Kidney (tissue), 14 donors: Measurements from ENCODE around the gene PFDN6. TPM values are rescaled to one million over a fixed set of nuclear protein-coding genes. Genes with fewer than 3 reads are reported as not detected.
A peak's percentile ranks its signal among the peaks of the same experiment; 100 is the strongest.

Experiments
- DNase-seq, 5 donors: peaks; one replicate each; pipeline ENCODE4 v3.0.0-alpha.2; 2013 to 2020
- FAIRE-seq: peaks from 2 replicates; lab custom pipeline; 2012; peaks lifted over from hg19 to GRCh38; lab: Jason Lieb, UNC
- H3K27ac ChIP-seq, 2 donors: one replicate each; pipeline ENCODE4 v1.7.0; 2013; ENCODE audit warnings: low read depth in 2 of 2, low read length in 2 of 2, inconsistent platforms in 1 of 2
- H3K27me3 ChIP-seq: one replicate; pipeline ENCODE4 v1.7.1; 2013; ENCODE audit warnings: low read length, inconsistent platforms; ENCODE audit not compliant: control insufficient read depth, insufficient read depth
- H3K36me3 ChIP-seq, 3 donors: one replicate each; pipeline versions ENCODE4 v1.7.0 to v1.7.1; 2013; ENCODE audit warnings: low read length in 3 of 3, control low read depth in 1 of 3, inconsistent platforms in 1 of 3; ENCODE audit not compliant: insufficient read depth in 3 of 3, control insufficient read depth in 2 of 3
- H3K4me1 ChIP-seq, 3 donors: one replicate each; pipeline versions ENCODE4 v1.7.0 to v1.7.1; 2013; ENCODE audit warnings: low read length in 3 of 3, inconsistent platforms in 1 of 3, low read depth in 1 of 3; ENCODE audit not compliant: control insufficient read depth in 2 of 3, insufficient read depth in 2 of 3
- H3K4me3 ChIP-seq, 3 donors: one replicate each; pipeline versions ENCODE4 v1.7.0 to v1.8.1; 2013; ENCODE audit warnings: low read length in 3 of 3, control low read depth in 1 of 3, inconsistent platforms in 1 of 3
- H3K9ac ChIP-seq, 3 donors: one replicate each; pipeline versions ENCODE4 v1.7.0 to v1.7.1; 2013; ENCODE audit warnings: low read length in 3 of 3, control low read depth in 1 of 3, inconsistent platforms in 1 of 3
- H3K9me3 ChIP-seq, 3 donors: one replicate each; pipeline versions ENCODE4 v1.7.0 to v1.7.1; 2013; ENCODE audit warnings: low read length in 3 of 3, control low read depth in 1 of 3, inconsistent platforms in 1 of 3; ENCODE audit not compliant: control insufficient read depth in 2 of 3, insufficient read depth in 1 of 3
- intact Hi-C: fragments of 100-400 bp; cut with DNase I; formaldehyde crosslinking; loops from one replicate; pipeline ENCODE4 v1.11.1; 2022
- polyA plus RNA-seq: library from polyadenylated mRNA; stranded (reverse); fragments of 350-450 nt; fragmentation: Illumina TruSeq; extraction: RNeasy Lipid Tissue Mini Kit (QIAGEN cat#74804); gene quantifications from one replicate; pipeline ENCODE4 v1.2.3, GENCODE V29; 2014; ENCODE audit warnings: low read depth, low replicate concordance; ENCODE audit not compliant: insufficient read depth
- total RNA-seq: library from RNA; stranded (reverse); fragmentation: NEBNext Ultra II Directional; extraction: Animal tissue kit (Norgen Biotek cat#: 25700); gene quantifications from one replicate; pipeline ENCODE4 v1.2.1, GENCODE V29; 2021
- TF ChIP-seq, protein P1 (sequence below): IDR thresholded peaks from 3 replicates; pipeline ENCODE4 v1.5.1; 2012; ENCODE audit warnings: mild to moderate bottlenecking, moderate library complexity, borderline replicate concordance; ENCODE audit not compliant: insufficient read depth; ENCODE audit errors: extremely low read depth
- donor health status: control.
- donor health status: control.
- donor health status: control.
- donor health status: control.
- donor health status: control.
- donor health status: DM: yes; HTN: yes; CAD: no.
- donor health status: Normal renal cell carcinoma (clear cell type).

The PFDN6 gene
- total and polyA plus RNA-seq, 2 donors from 2014 or later = 46.8 to 159 TPM

DNA sequence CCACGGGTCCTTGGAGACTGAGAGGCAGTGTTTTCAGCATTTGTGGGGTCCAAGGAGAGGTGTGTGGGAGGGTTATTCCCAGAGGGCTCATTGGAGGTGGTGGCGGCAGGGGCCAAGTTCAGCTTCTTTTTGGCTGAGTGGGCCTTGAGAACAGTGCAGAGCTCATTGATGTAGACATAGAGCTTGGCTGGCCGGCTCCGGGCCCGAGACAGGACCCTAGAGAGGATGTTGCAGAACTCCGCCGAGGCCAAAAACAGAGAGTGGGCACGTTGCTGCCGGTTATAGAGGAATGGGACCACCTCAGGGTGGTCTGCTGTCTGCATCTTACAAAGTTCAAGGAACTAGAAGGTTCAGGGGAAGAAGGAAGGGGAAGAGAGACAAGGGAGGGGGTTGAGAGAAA lies 31.8 kb downstream of the PFDN6 start:
- no peak overlapping the region for H3K4me3 ChIP-seq
- peak overlapping the region in 1 of 3 donors; percentile 97 for H3K9ac ChIP-seq
- H3K27ac ChIP-seq = no peak overlapping the region
- FAIRE-seq (no peak), DNase-seq (no peak)
- H3K4me1 ChIP-seq = peaks cover 0 to 27% (median 21%) of the 10 kb centered on the region in 3 donors
- no peaks in the 10 kb centered on the region for H3K9me3 ChIP-seq
- TF ChIP-seq, protein P1, sequence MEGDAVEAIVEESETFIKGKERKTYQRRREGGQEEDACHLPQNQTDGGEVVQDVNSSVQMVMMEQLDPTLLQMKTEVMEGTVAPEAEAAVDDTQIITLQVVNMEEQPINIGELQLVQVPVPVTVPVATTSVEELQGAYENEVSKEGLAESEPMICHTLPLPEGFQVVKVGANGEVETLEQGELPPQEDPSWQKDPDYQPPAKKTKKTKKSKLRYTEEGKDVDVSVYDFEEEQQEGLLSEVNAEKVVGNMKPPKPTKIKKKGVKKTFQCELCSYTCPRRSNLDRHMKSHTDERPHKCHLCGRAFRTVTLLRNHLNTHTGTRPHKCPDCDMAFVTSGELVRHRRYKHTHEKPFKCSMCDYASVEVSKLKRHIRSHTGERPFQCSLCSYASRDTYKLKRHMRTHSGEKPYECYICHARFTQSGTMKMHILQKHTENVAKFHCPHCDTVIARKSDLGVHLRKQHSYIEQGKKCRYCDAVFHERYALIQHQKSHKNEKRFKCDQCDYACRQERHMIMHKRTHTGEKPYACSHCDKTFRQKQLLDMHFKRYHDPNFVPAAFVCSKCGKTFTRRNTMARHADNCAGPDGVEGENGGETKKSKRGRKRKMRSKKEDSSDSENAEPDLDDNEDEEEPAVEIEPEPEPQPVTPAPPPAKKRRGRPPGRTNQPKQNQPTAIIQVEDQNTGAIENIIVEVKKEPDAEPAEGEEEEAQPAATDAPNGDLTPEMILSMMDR = no peak
- H3K36me3 ChIP-seq = peaks cover 5 to 17% (median 11%) of the 10 kb centered on the region in 3 donors
- intact Hi-C loops = no loop called here
- H3K27me3 ChIP-seq = no peaks in the 10 kb centered on the region

DNA sequence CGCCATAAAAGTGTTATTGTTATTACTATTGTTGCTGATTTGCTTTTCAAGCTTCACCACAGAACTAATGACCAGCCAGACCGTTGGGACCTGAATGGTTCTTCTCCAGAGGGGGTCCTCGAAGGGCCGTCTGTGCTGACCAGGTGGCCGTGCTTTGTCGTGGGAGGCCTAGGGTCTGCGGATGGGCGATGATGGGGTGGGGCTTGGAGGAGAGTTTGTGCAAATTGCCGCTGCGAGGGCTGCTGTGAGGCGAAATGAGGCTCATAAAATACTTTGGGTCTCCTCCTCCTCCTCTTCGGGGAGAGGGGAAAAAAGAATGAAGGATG lies 34.2 kb downstream of the PFDN6 start:
- FAIRE-seq = no peak
- DNase-seq = peak in 1 of 5 donors; percentile 81
- peak overlapping the region in 2 of 3 donors; percentile 85 to 97 for H3K9ac ChIP-seq
- TF ChIP-seq, protein P1 = no peak
- no peaks in the 10 kb centered on the region for H3K9me3 ChIP-seq
- H3K4me1 ChIP-seq = peaks cover 0 to 21% (median 15%) of the 10 kb centered on the region in 3 donors
- H3K4me3 ChIP-seq = peak overlapping the region; percentile 81 to 92 (median 91)
- peaks cover 5 to 17% (median 11%) of the 10 kb centered on the region in 3 donors for H3K36me3 ChIP-seq
- H3K27me3 ChIP-seq = no peaks in the 10 kb centered on the region
- H3K27ac ChIP-seq = peak overlapping the region; percentile 79
- intact Hi-C loops = no loop called here

DNA sequence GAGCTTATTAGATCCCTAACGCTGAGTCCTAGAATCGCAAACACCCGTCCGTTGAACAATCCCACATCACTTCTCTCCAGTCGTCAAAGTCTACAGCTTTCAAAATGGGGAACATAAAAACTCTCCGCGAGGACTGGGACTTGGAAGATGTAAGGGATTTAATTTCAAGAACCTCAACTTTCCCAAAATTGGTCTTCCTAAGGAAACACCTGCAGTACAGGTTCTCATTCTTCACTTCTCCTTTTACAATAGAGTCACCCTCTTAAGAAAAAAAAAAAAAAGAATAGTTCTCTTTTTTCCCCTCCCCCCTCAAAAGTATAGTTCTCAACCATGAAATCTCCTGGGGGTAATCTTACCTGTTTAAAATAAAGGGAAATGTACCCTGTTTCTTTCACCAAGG lies 34.7 kb downstream of the PFDN6 start:
- H3K4me1 ChIP-seq = peaks cover 0 to 17% (median 10%) of the 10 kb centered on the region in 3 donors
- intact Hi-C loops = no loop called here
- no peak overlapping the region for H3K27ac ChIP-seq
- H3K9ac ChIP-seq = peak overlapping the region in 1 of 3 donors; percentile 97
- peaks cover 5 to 14% (median 11%) of the 10 kb centered on the region in 3 donors for H3K36me3 ChIP-seq
- TF ChIP-seq, protein P1 = no peak
- peak overlapping the region in 2 of 3 donors; percentile 81 to 91 for H3K4me3 ChIP-seq
- no peak for FAIRE-seq
- DNase-seq = peak in 1 of 5 donors; percentile 11
- no peaks in the 10 kb centered on the region for H3K9me3 ChIP-seq
- no peaks in the 10 kb centered on the region for H3K27me3 ChIP-seq

DNA sequence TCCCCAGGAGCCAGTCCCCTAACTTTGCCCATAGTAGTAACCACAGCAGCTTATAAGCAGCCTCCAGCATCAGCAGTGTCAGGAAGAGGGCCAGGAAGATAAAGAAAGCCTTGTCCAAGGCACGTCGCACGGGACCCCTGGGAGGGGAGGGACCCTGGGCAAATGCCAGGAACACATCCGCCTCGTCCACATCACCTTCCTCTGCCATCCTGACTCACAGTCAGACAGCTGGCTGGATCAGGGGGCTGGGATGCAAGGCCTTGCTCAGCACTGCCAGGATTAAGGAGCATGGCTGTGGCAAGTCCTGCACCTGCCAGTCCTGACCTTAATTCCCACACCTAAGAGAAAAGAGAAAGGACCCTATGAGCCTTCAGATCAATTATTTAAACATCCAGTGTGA lies 39.7 kb downstream of the PFDN6 start:
- H3K9ac ChIP-seq = no peak overlapping the region
- H3K36me3 ChIP-seq = no peaks in the 10 kb centered on the region
- H3K4me1 ChIP-seq = peaks cover 0 to 2% (median 0%) of the 10 kb centered on the region in 3 donors
- H3K27me3 ChIP-seq = no peaks in the 10 kb centered on the region
- H3K4me3 ChIP-seq = no peak overlapping the region
- no peak for FAIRE-seq
- TF ChIP-seq, protein P1 = no peak
- intact Hi-C loops = no loop called here
- no peaks in the 10 kb centered on the region for H3K9me3 ChIP-seq
- no peak overlapping the region for H3K27ac ChIP-seq
- no peak for DNase-seq
